ENCODE data around the gene PPP1R12C.
"Not testable (repeated sequence)": the region's sequence is repeated elsewhere in the genome, so short reads cannot be mapped to it uniquely, and the experiment has no call there.

Gene PPP1R12C

DNA sequence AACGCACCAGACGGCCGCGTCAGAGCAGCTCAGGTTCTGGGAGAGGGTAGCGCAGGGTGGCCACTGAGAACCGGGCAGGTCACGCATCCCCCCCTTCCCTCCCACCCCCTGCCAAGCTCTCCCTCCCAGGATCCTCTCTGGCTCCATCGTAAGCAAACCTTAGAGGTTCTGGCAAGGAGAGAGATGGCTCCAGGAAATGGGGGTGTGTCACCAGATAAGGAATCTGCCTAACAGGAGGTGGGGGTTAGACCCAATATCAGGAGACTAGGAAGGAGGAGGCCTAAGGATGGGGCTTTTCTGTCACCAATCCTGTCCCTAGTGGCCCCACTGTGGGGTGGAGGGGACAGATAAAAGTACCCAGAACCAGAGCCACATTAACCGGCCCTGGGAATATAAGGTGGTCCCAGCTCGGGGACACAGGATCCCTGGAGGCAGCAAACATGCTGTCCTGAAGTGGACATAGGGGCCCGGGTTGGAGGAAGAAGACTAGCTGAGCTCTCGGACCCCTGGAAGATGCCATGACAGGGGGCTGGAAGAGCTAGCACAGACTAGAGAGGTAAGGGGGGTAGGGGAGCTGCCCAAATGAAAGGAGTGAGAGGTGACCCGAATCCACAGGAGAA is 1.9 kb downstream of the PPP1R12C start:
- Histone ChIP-seq H3K4me3 (ENCODE audit: low read depth, low read length) (peak overlapping the region; percentile 89), H3K4me1 (ENCODE audit: control insufficient read depth, insufficient read depth, low read length) (no peaks in the 10 kb centered on the region), H3K36me3 (ENCODE audit: control insufficient read depth, insufficient read depth, low read length) (peaks cover 3% of the 10 kb centered on the region), H3K27me3 (ENCODE audit: control insufficient read depth, insufficient read depth, low read length) (no peaks in the 10 kb centered on the region), H3K9me3 (ENCODE audit: control insufficient read depth, insufficient read depth, low read length) (no peaks in the 10 kb centered on the region), H3K9ac (ENCODE audit: low read depth, low read length) (no peak overlapping the region)

DNA sequence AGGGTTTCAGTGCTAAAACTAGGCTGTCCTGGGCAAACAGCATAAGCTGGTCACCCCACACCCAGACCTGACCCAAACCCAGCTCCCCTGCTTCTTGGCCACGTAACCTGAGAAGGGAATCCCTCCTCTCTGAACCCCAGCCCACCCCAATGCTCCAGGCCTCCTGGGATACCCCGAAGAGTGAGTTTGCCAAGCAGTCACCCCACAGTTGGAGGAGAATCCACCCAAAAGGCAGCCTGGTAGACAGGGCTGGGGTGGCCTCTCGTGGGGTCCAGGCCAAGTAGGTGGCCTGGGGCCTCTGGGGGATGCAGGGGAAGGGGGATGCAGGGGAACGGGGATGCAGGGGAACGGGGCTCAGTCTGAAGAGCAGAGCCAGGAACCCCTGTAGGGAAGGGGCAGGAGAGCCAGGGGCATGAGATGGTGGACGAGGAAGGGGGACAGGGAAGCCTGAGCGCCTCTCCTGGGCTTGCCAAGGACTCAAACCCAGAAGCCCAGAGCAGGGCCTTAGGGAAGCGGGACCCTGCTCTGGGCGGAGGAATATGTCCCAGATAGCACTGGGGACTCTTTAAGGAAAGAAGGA is 2.8 kb downstream of the PPP1R12C start:
- Histone ChIP-seq H3K27me3 (ENCODE audit: control insufficient read depth, insufficient read depth, low read length) (no peaks in the 10 kb centered on the region), H3K36me3 (ENCODE audit: control insufficient read depth, insufficient read depth, low read length) (peaks cover 4% of the 10 kb centered on the region), H3K4me3 (ENCODE audit: low read depth, low read length) (no peak overlapping the region), H3K9me3 (ENCODE audit: control insufficient read depth, insufficient read depth, low read length) (no peaks in the 10 kb centered on the region), H3K9ac (ENCODE audit: low read depth, low read length) (no peak overlapping the region), H3K4me1 (ENCODE audit: control insufficient read depth, insufficient read depth, low read length) (no peaks in the 10 kb centered on the region)

DNA sequence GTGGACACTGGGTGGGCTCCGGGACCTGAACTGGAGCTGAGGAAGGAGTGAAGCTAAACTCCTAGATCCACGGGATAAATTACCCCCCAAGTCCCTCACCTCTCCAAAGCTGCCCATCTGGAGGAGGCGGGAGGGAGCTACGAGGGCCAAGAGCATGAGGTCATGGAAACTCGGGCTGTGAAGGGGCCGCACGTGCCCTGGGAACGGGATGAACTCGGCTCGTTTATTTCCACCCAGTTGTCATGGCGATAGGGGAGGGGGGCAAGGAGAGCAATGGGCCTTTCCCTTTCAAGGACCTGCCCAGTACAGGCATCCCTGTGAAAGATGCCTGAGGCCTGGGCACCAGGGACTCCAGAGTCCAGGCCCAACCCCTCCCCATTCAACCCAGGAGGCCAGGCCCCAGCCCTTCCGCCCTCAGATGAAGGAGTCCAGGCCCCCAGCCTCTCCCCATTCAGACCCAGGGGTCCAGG is 3.8 kb downstream of the PPP1R12C start:
- Histone ChIP-seq H3K27me3 (ENCODE audit: control insufficient read depth, insufficient read depth, low read length) (no peaks in the 10 kb centered on the region), H3K9ac (ENCODE audit: low read depth, low read length) (no peak overlapping the region), H3K4me1 (ENCODE audit: control insufficient read depth, insufficient read depth, low read length) (no peaks in the 10 kb centered on the region), H3K36me3 (ENCODE audit: control insufficient read depth, insufficient read depth, low read length) (peaks cover 9% of the 10 kb centered on the region), H3K9me3 (ENCODE audit: control insufficient read depth, insufficient read depth, low read length) (no peaks in the 10 kb centered on the region), H3K4me3 (ENCODE audit: low read depth, low read length) (no peak overlapping the region)

DNA sequence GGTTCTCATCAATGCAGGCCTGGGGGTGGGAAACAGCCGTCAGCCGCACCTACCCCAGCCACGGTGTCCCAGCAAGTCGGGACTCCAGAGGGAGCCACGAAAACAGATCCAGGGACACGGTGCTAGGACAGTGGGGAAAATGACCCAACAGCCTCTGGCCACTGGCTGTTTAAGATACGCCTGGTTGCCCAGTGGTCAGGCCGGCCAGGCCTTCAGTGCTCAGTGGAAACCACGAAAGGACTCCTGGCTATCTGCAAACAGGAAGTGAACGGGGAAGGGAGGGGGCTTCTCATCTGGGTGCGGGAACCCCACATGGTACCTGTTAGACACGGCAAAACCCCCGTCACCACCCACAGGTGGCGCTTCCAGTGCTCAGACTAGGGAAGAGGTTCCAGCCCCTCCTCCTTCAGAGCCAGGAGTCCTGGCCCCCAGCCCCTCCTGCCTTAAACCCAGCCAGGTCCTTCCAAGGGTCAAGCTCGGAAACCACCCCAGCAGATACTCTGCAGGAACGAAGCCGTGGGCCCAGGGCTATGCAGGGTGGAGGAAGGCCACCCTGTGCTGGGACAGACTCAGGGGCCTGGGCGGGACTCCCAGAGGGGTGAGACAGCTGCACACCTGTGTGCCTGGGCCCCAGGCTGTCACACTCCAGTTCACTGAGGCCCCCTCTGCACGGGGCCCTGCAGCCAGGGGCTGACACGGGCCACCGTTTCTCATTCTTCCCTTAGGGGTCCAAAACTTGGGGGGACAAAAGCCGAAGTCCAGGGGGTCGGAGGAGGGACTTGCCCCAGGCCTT is 4.5 kb downstream of the PPP1R12C start:
- Histone ChIP-seq H3K4me3 (ENCODE audit: low read depth, low read length) (no peak overlapping the region), H3K9me3 (ENCODE audit: control insufficient read depth, insufficient read depth, low read length) (no peaks in the 10 kb centered on the region), H3K9ac (ENCODE audit: low read depth, low read length) (no peak overlapping the region), H3K27me3 (ENCODE audit: control insufficient read depth, insufficient read depth, low read length) (no peaks in the 10 kb centered on the region), H3K36me3 (ENCODE audit: control insufficient read depth, insufficient read depth, low read length) (peaks cover 9% of the 10 kb centered on the region), H3K4me1 (ENCODE audit: control insufficient read depth, insufficient read depth, low read length) (no peaks in the 10 kb centered on the region)

DNA sequence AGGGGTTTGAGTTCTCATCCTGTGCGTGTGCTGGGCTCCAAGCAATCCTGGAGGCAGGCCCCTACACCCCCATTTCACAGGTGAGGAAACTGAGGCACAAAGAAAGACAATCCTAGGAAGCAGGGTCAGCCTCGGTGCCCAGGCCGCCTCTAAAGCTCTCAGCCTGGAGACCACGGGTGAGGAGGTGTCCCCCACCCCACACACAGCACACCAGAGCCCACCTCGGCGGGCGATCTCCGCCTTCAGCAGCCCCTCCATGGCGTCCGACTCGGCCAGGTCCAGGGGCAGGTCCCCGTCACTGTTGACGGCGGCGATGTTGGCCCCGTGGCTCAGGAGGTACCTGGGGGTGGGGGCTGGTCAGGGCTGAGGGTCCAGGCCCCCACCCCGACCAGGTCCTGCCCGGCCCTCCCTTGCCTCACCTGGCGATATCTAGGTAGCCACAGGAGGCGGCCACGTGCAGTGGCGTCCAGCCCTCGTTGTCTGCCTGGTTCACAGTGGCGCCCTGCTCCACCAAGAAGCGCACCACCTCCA is 5.1 kb downstream of the PPP1R12C start:
- Histone ChIP-seq H3K4me1 (ENCODE audit: control insufficient read depth, insufficient read depth, low read length) (no peaks in the 10 kb centered on the region), H3K4me3 (ENCODE audit: low read depth, low read length) (no peak overlapping the region), H3K27me3 (ENCODE audit: control insufficient read depth, insufficient read depth, low read length) (no peaks in the 10 kb centered on the region), H3K9ac (ENCODE audit: low read depth, low read length) (no peak overlapping the region), H3K9me3 (ENCODE audit: control insufficient read depth, insufficient read depth, low read length) (no peaks in the 10 kb centered on the region), H3K36me3 (ENCODE audit: control insufficient read depth, insufficient read depth, low read length) (peaks cover 9% of the 10 kb centered on the region)

DNA sequence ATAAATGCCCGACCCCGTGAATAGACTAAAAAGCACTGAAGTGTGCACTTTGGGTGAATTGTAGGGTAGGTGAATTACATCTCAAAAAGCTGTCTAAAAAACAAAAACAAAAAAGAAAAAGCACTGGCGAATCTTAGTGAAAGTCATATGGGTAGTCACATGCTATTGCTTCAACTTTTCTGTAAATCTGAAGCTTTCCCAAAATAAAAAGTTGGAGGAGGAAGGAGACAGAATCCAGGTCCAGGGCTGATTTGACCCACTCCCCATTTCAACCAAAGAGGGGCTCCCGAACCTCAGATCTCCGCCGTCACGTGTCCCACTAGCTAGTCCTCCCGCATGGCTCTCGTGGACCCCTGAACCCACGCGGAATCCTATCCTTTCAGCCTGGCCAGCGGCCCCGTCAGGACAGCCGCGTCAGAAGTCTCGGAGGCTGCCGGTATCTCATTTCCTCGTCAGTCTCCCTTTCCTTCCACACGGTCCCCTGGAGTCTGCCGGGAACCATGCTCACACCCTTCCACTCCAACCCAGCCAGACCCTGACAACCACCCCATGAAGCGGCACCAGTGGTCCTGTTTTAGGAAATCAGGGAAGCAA is 6.1 kb downstream of the PPP1R12C start:
- Histone ChIP-seq H3K9me3 (ENCODE audit: control insufficient read depth, insufficient read depth, low read length) (no peaks in the 10 kb centered on the region), H3K9ac (ENCODE audit: low read depth, low read length) (no peak overlapping the region), H3K36me3 (ENCODE audit: control insufficient read depth, insufficient read depth, low read length) (peaks cover 9% of the 10 kb centered on the region), H3K4me3 (ENCODE audit: low read depth, low read length) (no peak overlapping the region), H3K4me1 (ENCODE audit: control insufficient read depth, insufficient read depth, low read length) (no peaks in the 10 kb centered on the region), H3K27me3 (ENCODE audit: control insufficient read depth, insufficient read depth, low read length) (no peaks in the 10 kb centered on the region)

DNA sequence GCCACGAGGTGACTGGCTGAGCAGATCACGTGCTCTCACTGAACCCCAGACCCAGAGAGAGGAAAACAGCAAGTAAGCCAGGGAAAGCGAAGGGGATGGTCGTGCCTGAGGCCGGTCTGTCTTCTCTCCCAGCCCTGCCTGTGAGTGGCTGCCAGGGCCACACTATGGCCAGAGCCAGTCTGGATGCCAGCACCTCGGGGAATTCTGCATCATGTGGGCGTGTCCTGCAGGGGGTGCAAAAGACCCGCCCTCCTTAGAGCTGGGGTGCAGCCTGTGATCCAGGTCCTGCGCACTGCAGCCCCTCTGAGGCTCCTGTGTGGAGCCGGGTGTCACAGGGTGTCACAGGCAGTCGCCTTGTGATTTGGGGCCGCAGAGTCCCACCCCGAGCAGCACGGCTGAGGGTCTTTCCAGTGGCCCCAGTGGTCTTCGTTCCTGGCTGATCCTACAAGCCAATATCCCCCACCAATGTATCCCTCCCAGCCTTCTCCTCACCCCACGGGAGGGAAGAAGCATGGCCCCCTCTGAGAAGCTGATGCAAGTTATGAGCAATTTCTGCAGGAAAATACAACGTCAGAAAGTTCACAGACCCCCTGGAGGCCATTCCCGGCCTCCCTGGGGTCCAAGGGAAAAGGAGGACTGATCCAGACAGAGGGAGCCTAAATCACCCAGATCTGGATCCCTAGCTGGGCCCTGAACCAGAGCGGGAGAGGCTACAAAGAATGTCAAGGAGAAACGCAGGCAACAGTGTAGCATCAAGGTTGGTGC is 7.7 kb downstream of the PPP1R12C start:
- H3K9me3 ChIP-seq (ENCODE audit: control insufficient read depth, insufficient read depth, low read length): no peaks in the 10 kb centered on the region
- H3K27me3 ChIP-seq (ENCODE audit: control insufficient read depth, insufficient read depth, low read length): no peaks in the 10 kb centered on the region
- no peaks in the 10 kb centered on the region for H3K4me1 ChIP-seq (ENCODE audit: control insufficient read depth, insufficient read depth, low read length)
- H3K36me3 ChIP-seq (ENCODE audit: control insufficient read depth, insufficient read depth, low read length): peaks cover 9% of the 10 kb centered on the region
- H3K4me3 ChIP-seq (ENCODE audit: low read depth, low read length): no peak overlapping the region
- no peak overlapping the region for H3K9ac ChIP-seq (ENCODE audit: low read depth, low read length)

DNA sequence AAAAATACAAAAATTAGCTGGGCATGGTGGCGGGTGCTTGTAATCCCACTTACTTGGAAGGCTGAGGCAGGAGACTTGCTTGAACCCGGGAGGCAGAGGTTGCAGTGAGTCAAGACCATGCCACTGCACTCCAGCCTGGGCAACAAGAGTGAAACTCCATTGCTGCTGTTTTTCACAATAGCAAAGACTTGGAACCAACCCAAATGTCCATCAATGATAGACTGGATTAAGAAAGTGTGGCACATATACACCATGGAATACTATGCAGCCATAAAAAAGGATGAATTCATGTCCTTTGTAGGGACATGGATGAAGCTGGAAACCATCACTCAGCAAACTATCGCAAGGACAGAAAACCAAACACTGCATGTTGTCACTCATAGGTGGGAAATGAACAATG is 10.2 kb downstream of the PPP1R12C start:
- not testable (repeated sequence) for H3K4me1 ChIP-seq (ENCODE audit: control insufficient read depth, insufficient read depth, low read length); H3K9ac ChIP-seq (ENCODE audit: low read depth, low read length); H3K9me3 ChIP-seq (ENCODE audit: control insufficient read depth, insufficient read depth, low read length); H3K4me3 ChIP-seq (ENCODE audit: low read depth, low read length); H3K27me3 ChIP-seq (ENCODE audit: control insufficient read depth, insufficient read depth, low read length)
- H3K36me3 ChIP-seq (ENCODE audit: control insufficient read depth, insufficient read depth, low read length): peaks cover 11% of the 10 kb centered on the region

DNA sequence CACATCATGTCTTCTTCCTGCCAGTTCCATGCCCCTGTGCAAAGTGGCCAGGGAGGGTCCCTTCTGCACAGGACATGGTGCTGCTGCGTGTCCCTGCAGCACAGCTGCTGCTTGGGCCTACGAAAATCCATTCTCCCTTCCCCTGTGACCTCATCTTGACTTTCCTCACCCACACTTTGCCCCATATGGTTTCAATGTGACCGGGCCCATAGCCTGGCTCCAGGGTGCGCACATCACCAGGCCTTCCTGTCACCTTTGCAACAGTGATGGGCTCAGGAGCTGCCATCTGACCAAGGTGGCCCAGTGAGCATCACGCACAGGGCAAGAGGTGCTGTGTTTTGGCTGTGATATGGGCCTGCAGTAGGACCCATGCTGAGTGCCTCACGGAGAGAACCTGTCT is 10.8 kb downstream of the PPP1R12C start:
- Histone ChIP-seq H3K36me3 (ENCODE audit: control insufficient read depth, insufficient read depth, low read length) (peaks cover 12% of the 10 kb centered on the region), H3K9ac (ENCODE audit: low read depth, low read length) (no peak overlapping the region), H3K4me1 (ENCODE audit: control insufficient read depth, insufficient read depth, low read length) (no peaks in the 10 kb centered on the region), H3K9me3 (ENCODE audit: control insufficient read depth, insufficient read depth, low read length) (no peaks in the 10 kb centered on the region), H3K4me3 (ENCODE audit: low read depth, low read length) (no peak overlapping the region), H3K27me3 (ENCODE audit: control insufficient read depth, insufficient read depth, low read length) (no peaks in the 10 kb centered on the region)

DNA sequence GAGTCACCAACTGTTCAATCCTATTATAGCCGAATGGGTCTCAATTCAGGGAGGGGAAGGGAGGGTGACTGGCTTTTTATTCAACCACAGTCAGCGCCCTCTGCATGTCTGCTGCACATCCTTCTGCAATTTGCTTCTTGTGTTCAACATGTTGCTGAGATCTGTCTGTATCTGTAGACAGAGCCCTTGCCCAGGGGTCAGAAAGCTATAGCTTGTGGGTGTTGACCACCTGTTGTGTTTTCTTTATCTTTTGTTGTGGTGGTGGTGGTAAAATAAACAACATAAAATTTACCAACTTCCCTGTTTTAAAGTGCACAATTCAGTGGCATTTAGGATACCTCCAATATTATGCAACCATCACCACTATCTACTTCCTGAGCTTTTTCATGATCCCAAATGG is 12.2 kb downstream of the PPP1R12C start:
- H3K27me3 ChIP-seq (ENCODE audit: control insufficient read depth, insufficient read depth, low read length): no peaks in the 10 kb centered on the region

DNA sequence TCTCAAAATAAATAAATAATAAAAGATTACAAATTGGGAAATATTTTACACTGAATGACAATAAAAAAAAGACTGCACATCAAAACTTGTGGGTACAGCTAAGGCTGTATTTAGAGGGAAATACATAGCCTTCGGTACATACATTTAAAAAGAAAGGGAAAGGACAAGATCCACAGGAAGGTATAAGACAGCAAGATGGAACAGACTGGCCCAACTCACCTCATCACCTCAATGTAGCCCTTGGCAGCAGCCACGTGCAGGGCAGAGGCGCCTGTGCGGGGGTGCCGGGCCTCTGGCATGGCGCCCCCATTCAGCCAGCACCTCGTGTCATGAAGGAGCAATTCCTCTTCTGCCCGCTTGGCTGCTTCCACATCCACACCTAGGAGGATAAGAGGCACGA is 14.2 kb downstream of the PPP1R12C start:
- Histone ChIP-seq H3K27me3 (ENCODE audit: control insufficient read depth, insufficient read depth, low read length) (no peaks in the 10 kb centered on the region), H3K36me3 (ENCODE audit: control insufficient read depth, insufficient read depth, low read length) (peaks cover 10% of the 10 kb centered on the region), H3K4me1 (ENCODE audit: control insufficient read depth, insufficient read depth, low read length) (no peaks in the 10 kb centered on the region), H3K4me3 (ENCODE audit: low read depth, low read length) (no peak overlapping the region), H3K9ac (ENCODE audit: low read depth, low read length) (no peak overlapping the region), H3K9me3 (ENCODE audit: control insufficient read depth, insufficient read depth, low read length) (no peaks in the 10 kb centered on the region)

More for the DNA sequence above, 12.2 kb downstream of the PPP1R12C start:
- H3K4me1 ChIP-seq (ENCODE audit: control insufficient read depth, insufficient read depth, low read length): no peaks in the 10 kb centered on the region
- H3K36me3 ChIP-seq (ENCODE audit: control insufficient read depth, insufficient read depth, low read length): peaks cover 13% of the 10 kb centered on the region
- H3K4me3 ChIP-seq (ENCODE audit: low read depth, low read length): no peak overlapping the region
- H3K9ac ChIP-seq (ENCODE audit: low read depth, low read length): no peak overlapping the region
- no peaks in the 10 kb centered on the region for H3K9me3 ChIP-seq (ENCODE audit: control insufficient read depth, insufficient read depth, low read length)
